Endothelial cell of umbilical vein (primary cell): Measurements from ENCODE around the gene PLXNB3.

ENCODE experiments used
- CTCF ChIP-seq, 2 donors: IDR thresholded peaks; 1 replicate in 1 of 2; 2 replicates in 1 of 2; pipeline ENCODE4 v1.5.1; 2011; ENCODE audit warnings: low read length in 2 of 2, mild to moderate bottlenecking in 2 of 2, moderate library complexity in 2 of 2, control low read depth in 1 of 2, inconsistent platforms in 1 of 2, low read depth in 1 of 2; ENCODE audit not compliant: insufficient read depth in 1 of 2; ENCODE audit errors: extremely low read depth in 1 of 2
- EZH2 ChIP-seq: IDR thresholded peaks from 2 replicates; pipeline ENCODE4 v1.6.1; 2012; ENCODE audit warnings: borderline replicate concordance, low read depth, mild to moderate bottlenecking, moderate library complexity, low read length, inconsistent platforms; ENCODE audit not compliant: severe bottlenecking
- JUN ChIP-seq: IDR thresholded peaks from 2 replicates; pipeline ENCODE4 v1.6.1; 2011; ENCODE audit warnings: borderline replicate concordance, low read depth; ENCODE audit not compliant: insufficient read length, insufficient read depth
- MAX ChIP-seq: IDR thresholded peaks from 2 replicates; pipeline ENCODE4 v1.6.1; 2011; ENCODE audit not compliant: insufficient read depth, insufficient read length
- MYC ChIP-seq: IDR thresholded peaks from one replicate; pipeline ENCODE4 v1.6.1; 2011; ENCODE audit warnings: mild to moderate bottlenecking, low read depth, low read length
- POLR2A ChIP-seq: IDR thresholded peaks from 2 replicates; pipeline ENCODE4 v1.6.1; 2012; ENCODE audit warnings: low read depth, mild to moderate bottlenecking, control low read depth, low read length
- POLR2AphosphoS5 ChIP-seq: IDR thresholded peaks from 2 replicates; pipeline ENCODE4 v1.6.1; 2012; ENCODE audit warnings: low read depth, mild to moderate bottlenecking, control low read depth, low read length, moderate library complexity; ENCODE audit not compliant: insufficient read depth

- TF ChIP-seq CTCF (IDR thresholded peaks at IDR 0.05; ENCODE audit: extremely low read depth in 1 of 2, insufficient read depth in 1 of 2, low read depth in 1 of 2, low read length in 2 of 2), result no peak
- TF ChIP-seq POLR2AphosphoS5, result no peak
- TF ChIP-seq MAX, result no peak
- no peak for TF ChIP-seq JUN
- TF ChIP-seq POLR2A, result no peak
- TF ChIP-seq EZH2, result no peak
- TF ChIP-seq MYC, result no peak
Observed at GRCh38 chrX:153738056-153738605, 25.9 kb upstream of the PLXNB3 start.
